ENCODE measurements around the gene LRRC1.

LRRC1 gene

GRCh38 chr6:53833155-53833554 lies 38.4 kb downstream of the LRRC1 start:
- Histone ChIP-seq H2AFZ (ENCODE audit: low read depth, low read length) (no peak overlapping the region), H3K27ac (ENCODE audit: low read length, poor library complexity, severe bottlenecking) (no peak overlapping the region), H3K4me3 (ENCODE audit: insufficient read depth in 1 of 2, low read depth in 1 of 2, low read length in 2 of 2) (no peak overlapping the region), H3K9ac (ENCODE audit: low read length) (no peak overlapping the region), H2BK12ac (ENCODE audit: low read length in 2 of 2) (no peak overlapping the region), H3K18ac (ENCODE audit: low read depth in 1 of 2, low read length in 2 of 2) (no peak overlapping the region), H3K36me3 (ENCODE audit: control insufficient read depth in 1 of 2, insufficient read depth in 2 of 2, low read depth in 1 of 2, low read length in 2 of 2) (no peaks in the 10 kb centered on the region), H3K14ac (ENCODE audit: low read length in 2 of 2) (no peak overlapping the region), H3K4ac (ENCODE audit: low read depth in 1 of 2, low read length in 2 of 2) (no peak overlapping the region), H3K27me3 (ENCODE audit: control insufficient read depth in 1 of 2, insufficient read depth in 1 of 2, low read length in 2 of 2) (no peaks in the 10 kb centered on the region), H2BK120ac (ENCODE audit: low read depth, low read length) (no peak overlapping the region), H3K79me1 (replicated peaks; ENCODE audit: low read length, poor library complexity, severe bottlenecking) (peaks cover 20% of the 10 kb centered on the region), H2BK15ac (ENCODE audit: low read depth, poor library complexity, severe bottlenecking) (no peak overlapping the region), H3K4me1 (ENCODE audit: control insufficient read depth, insufficient read depth, low read depth, low read length) (no peaks in the 10 kb centered on the region), H3K23ac (ENCODE audit: low read length in 2 of 2) (no peak overlapping the region), H4K8ac (ENCODE audit: low read length) (no peak overlapping the region), H2AK5ac (ENCODE audit: low read length, severe bottlenecking) (no peak overlapping the region), H3K4me2 (ENCODE audit: low read length, poor library complexity, severe bottlenecking) (no peak overlapping the region), H4K91ac (ENCODE audit: low read length) (no peak overlapping the region), H2BK5ac (ENCODE audit: low read depth, low read length, poor library complexity, severe bottlenecking) (no peak overlapping the region), H3K9me3 (ENCODE audit: control insufficient read depth, low read length) (no peaks in the 10 kb centered on the region)
- DNase-seq: no peak

- H3K18ac ChIP-seq (ENCODE audit: low read depth in 1 of 2, low read length in 2 of 2): no peak overlapping the region
- H2AK5ac ChIP-seq (ENCODE audit: low read length, severe bottlenecking): no peak overlapping the region
- no peak overlapping the region for H4K91ac ChIP-seq (ENCODE audit: low read length)
- H3K36me3 ChIP-seq (ENCODE audit: control insufficient read depth in 1 of 2, insufficient read depth in 2 of 2, low read depth in 1 of 2, low read length in 2 of 2): no peaks in the 10 kb centered on the region
- H3K4me3 ChIP-seq (ENCODE audit: insufficient read depth in 1 of 2, low read depth in 1 of 2, low read length in 2 of 2): no peak overlapping the region
- no peak overlapping the region for H2BK120ac ChIP-seq (ENCODE audit: low read depth, low read length)
- H3K9me3 ChIP-seq (ENCODE audit: control insufficient read depth, low read length): no peaks in the 10 kb centered on the region
- H3K4me1 ChIP-seq (ENCODE audit: control insufficient read depth, insufficient read depth, low read depth, low read length): no peaks in the 10 kb centered on the region
- no peak overlapping the region for H3K14ac ChIP-seq (ENCODE audit: low read length in 2 of 2)
- H2BK12ac ChIP-seq (ENCODE audit: low read length in 2 of 2): no peak overlapping the region
- no peak for DNase-seq
- H3K27me3 ChIP-seq (ENCODE audit: control insufficient read depth in 1 of 2, insufficient read depth in 1 of 2, low read length in 2 of 2): no peaks in the 10 kb centered on the region
- H2BK5ac ChIP-seq (ENCODE audit: low read depth, low read length, poor library complexity, severe bottlenecking): no peak overlapping the region
- 94% methylated on average over 1 of the region's 4 CpGs for WGBS
- H3K4me2 ChIP-seq (ENCODE audit: low read length, poor library complexity, severe bottlenecking): no peak overlapping the region
- H2AFZ ChIP-seq (ENCODE audit: low read depth, low read length): no peak overlapping the region
- H3K23ac ChIP-seq (ENCODE audit: low read length in 2 of 2): no peak overlapping the region
- H4K8ac ChIP-seq (ENCODE audit: low read length): no peak overlapping the region
- no peak overlapping the region for H3K4ac ChIP-seq (ENCODE audit: low read depth in 1 of 2, low read length in 2 of 2)
- no peak overlapping the region for H3K9ac ChIP-seq (ENCODE audit: low read length)
- peaks cover 17% of the 10 kb centered on the region for H3K79me1 ChIP-seq (replicated peaks; ENCODE audit: low read length, poor library complexity, severe bottlenecking)
- no peak overlapping the region for H2BK15ac ChIP-seq (ENCODE audit: low read depth, poor library complexity, severe bottlenecking)
- H3K27ac ChIP-seq (ENCODE audit: low read length, poor library complexity, severe bottlenecking): no peak overlapping the region
These were observed 39.3 kb downstream of the LRRC1 start for GRCh38 chr6:53834132-53834531.

- H3K14ac ChIP-seq (ENCODE audit: low read length in 2 of 2): no peak overlapping the region
- H3K27me3 ChIP-seq (ENCODE audit: control insufficient read depth in 1 of 2, insufficient read depth in 1 of 2, low read length in 2 of 2): no peaks in the 10 kb centered on the region
- no peaks in the 10 kb centered on the region for H3K4me1 ChIP-seq (ENCODE audit: control insufficient read depth, insufficient read depth, low read depth, low read length)
- H3K27ac ChIP-seq (ENCODE audit: low read length, poor library complexity, severe bottlenecking): no peak overlapping the region
- H3K4ac ChIP-seq (ENCODE audit: low read depth in 1 of 2, low read length in 2 of 2): no peak overlapping the region
- H2BK5ac ChIP-seq (ENCODE audit: low read depth, low read length, poor library complexity, severe bottlenecking): no peak overlapping the region
- H4K8ac ChIP-seq (ENCODE audit: low read length): no peak overlapping the region
- H3K36me3 ChIP-seq (ENCODE audit: control insufficient read depth in 1 of 2, insufficient read depth in 2 of 2, low read depth in 1 of 2, low read length in 2 of 2): no peaks in the 10 kb centered on the region
- H3K4me3 ChIP-seq (ENCODE audit: insufficient read depth in 1 of 2, low read depth in 1 of 2, low read length in 2 of 2): no peak overlapping the region
- H3K9ac ChIP-seq (ENCODE audit: low read length): no peak overlapping the region
- 50% methylated on average over 1 of the region's 3 CpGs for WGBS
- H2BK120ac ChIP-seq (ENCODE audit: low read depth, low read length): no peak overlapping the region
- H3K23ac ChIP-seq (ENCODE audit: low read length in 2 of 2): no peak overlapping the region
- H2BK15ac ChIP-seq (ENCODE audit: low read depth, poor library complexity, severe bottlenecking): no peak overlapping the region
- H3K18ac ChIP-seq (ENCODE audit: low read depth in 1 of 2, low read length in 2 of 2): no peak overlapping the region
- no peak overlapping the region for H2BK12ac ChIP-seq (ENCODE audit: low read length in 2 of 2)
- H4K91ac ChIP-seq (ENCODE audit: low read length): no peak overlapping the region
- H3K9me3 ChIP-seq (ENCODE audit: control insufficient read depth, low read length): peaks cover 11% of the 10 kb centered on the region
- no peak overlapping the region for H2AFZ ChIP-seq (ENCODE audit: low read depth, low read length)
- peak; percentile 11 for DNase-seq
- H2AK5ac ChIP-seq (ENCODE audit: low read length, severe bottlenecking): no peak overlapping the region
- H3K4me2 ChIP-seq (ENCODE audit: low read length, poor library complexity, severe bottlenecking): no peak overlapping the region
- peaks cover 18% of the 10 kb centered on the region for H3K79me1 ChIP-seq (replicated peaks; ENCODE audit: low read length, poor library complexity, severe bottlenecking)
These were observed 43.3 kb downstream of the LRRC1 start for GRCh38 chr6:53837865-53838769.

GRCh38 chr6:53840027-53840426 lies 45.2 kb downstream of the LRRC1 start:
- Histone ChIP-seq H2AFZ (ENCODE audit: low read depth, low read length) (no peak overlapping the region), H3K4me1 (ENCODE audit: control insufficient read depth, insufficient read depth, low read depth, low read length) (no peaks in the 10 kb centered on the region), H2AK5ac (ENCODE audit: low read length, severe bottlenecking) (no peak overlapping the region), H3K79me1 (replicated peaks; ENCODE audit: low read length, poor library complexity, severe bottlenecking) (peaks cover 23% of the 10 kb centered on the region), H2BK120ac (ENCODE audit: low read depth, low read length) (no peak overlapping the region), H3K36me3 (ENCODE audit: control insufficient read depth in 1 of 2, insufficient read depth in 2 of 2, low read depth in 1 of 2, low read length in 2 of 2) (no peaks in the 10 kb centered on the region), H2BK15ac (ENCODE audit: low read depth, poor library complexity, severe bottlenecking) (no peak overlapping the region), H3K4me2 (ENCODE audit: low read length, poor library complexity, severe bottlenecking) (no peak overlapping the region), H3K9ac (ENCODE audit: low read length) (no peak overlapping the region), H3K27me3 (ENCODE audit: control insufficient read depth in 1 of 2, insufficient read depth in 1 of 2, low read length in 2 of 2) (no peaks in the 10 kb centered on the region), H3K9me3 (ENCODE audit: control insufficient read depth, low read length) (peaks cover 11% of the 10 kb centered on the region), H3K27ac (ENCODE audit: low read length, poor library complexity, severe bottlenecking) (no peak overlapping the region), H3K23ac (ENCODE audit: low read length in 2 of 2) (no peak overlapping the region), H2BK12ac (ENCODE audit: low read length in 2 of 2) (no peak overlapping the region), H4K91ac (ENCODE audit: low read length) (no peak overlapping the region), H3K18ac (ENCODE audit: low read depth in 1 of 2, low read length in 2 of 2) (no peak overlapping the region), H2BK5ac (ENCODE audit: low read depth, low read length, poor library complexity, severe bottlenecking) (no peak overlapping the region), H4K8ac (ENCODE audit: low read length) (no peak overlapping the region), H3K4ac (ENCODE audit: low read depth in 1 of 2, low read length in 2 of 2) (no peak overlapping the region), H3K14ac (ENCODE audit: low read length in 2 of 2) (no peak overlapping the region), H3K4me3 (ENCODE audit: insufficient read depth in 1 of 2, low read depth in 1 of 2, low read length in 2 of 2) (no peak overlapping the region)
- 100% methylated on average over 1 of the region's 1 CpG for WGBS
- DNase-seq: no peak
